ENCODE results near the gene LRRC18. TPM values are rescaled to one million over a fixed set of nuclear protein-coding genes. Genes with fewer than 3 reads are reported as not detected.

The LRRC18 gene
- total RNA-seq, 1 experiment from 2014 or later = not detected

- TF ChIP-seq, protein P1, sequence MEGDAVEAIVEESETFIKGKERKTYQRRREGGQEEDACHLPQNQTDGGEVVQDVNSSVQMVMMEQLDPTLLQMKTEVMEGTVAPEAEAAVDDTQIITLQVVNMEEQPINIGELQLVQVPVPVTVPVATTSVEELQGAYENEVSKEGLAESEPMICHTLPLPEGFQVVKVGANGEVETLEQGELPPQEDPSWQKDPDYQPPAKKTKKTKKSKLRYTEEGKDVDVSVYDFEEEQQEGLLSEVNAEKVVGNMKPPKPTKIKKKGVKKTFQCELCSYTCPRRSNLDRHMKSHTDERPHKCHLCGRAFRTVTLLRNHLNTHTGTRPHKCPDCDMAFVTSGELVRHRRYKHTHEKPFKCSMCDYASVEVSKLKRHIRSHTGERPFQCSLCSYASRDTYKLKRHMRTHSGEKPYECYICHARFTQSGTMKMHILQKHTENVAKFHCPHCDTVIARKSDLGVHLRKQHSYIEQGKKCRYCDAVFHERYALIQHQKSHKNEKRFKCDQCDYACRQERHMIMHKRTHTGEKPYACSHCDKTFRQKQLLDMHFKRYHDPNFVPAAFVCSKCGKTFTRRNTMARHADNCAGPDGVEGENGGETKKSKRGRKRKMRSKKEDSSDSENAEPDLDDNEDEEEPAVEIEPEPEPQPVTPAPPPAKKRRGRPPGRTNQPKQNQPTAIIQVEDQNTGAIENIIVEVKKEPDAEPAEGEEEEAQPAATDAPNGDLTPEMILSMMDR (IDR thresholded peaks at IDR 0.05; ENCODE audit: unreplicated experiment) = no peak
- Mint-ChIP-seq H3K4me3 (ENCODE audit: unreplicated experiment) (no peak overlapping the region), H3K36me3 (ENCODE audit: insufficient read depth, unreplicated experiment) (no peaks in the 10 kb centered on the region), H3K9me3 (ENCODE audit: unreplicated experiment) (no peaks in the 10 kb centered on the region), H3K27me3 (ENCODE audit: insufficient read depth, unreplicated experiment) (peaks cover 18% of the 10 kb centered on the region), H3K27ac (ENCODE audit: low read depth, unreplicated experiment) (no peak overlapping the region), H3K4me1 (ENCODE audit: insufficient read depth, unreplicated experiment) (no peaks in the 10 kb centered on the region)
- intact Hi-C loops (cut with micrococcal nuclease) = no loop called here
- no peak for DNase-seq (ENCODE audit: unreplicated experiment)
- ChIA-PET POLR2A (no interaction called here), CTCF (no interaction called here)
- BruUV-seq (replicated peaks) = no TSS peak
These were observed 1.4 kb downstream of the LRRC18 start for GRCh38 chr10:48938281-48938680.

DNA sequence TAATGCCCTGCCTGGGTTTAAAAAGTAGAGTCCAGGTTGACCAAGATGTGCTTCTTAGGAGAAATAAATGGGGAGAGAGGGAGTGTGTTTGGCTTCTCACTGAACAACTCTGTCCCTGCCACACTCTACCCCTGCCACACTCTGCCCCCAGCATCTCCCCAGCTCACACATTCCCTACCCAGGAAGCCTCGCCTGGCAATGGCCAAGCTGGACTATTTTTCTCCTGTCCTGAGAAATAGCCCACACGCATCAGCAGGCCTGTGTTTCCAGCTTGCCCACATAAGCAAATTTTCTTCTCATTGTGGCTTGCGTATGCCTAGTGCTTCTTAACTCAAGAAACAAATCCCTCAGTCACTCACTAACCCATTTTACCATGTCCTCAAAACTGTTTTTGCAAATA lies 1.8 kb downstream of the LRRC18 start:
- no peak for DNase-seq (ENCODE audit: unreplicated experiment)
- CTCF ChIA-PET = no interaction called here
- BruUV-seq (replicated peaks) = no TSS peak
- Mint-ChIP-seq H3K4me1 (ENCODE audit: insufficient read depth, unreplicated experiment) (no peaks in the 10 kb centered on the region), H3K27ac (ENCODE audit: low read depth, unreplicated experiment) (no peak overlapping the region), H3K4me3 (ENCODE audit: unreplicated experiment) (no peak overlapping the region), H3K36me3 (ENCODE audit: insufficient read depth, unreplicated experiment) (no peaks in the 10 kb centered on the region), H3K9me3 (ENCODE audit: unreplicated experiment) (no peaks in the 10 kb centered on the region), H3K27me3 (ENCODE audit: insufficient read depth, unreplicated experiment) (peaks cover 18% of the 10 kb centered on the region)
- intact Hi-C loops (cut with micrococcal nuclease) = no loop called here
- TF ChIP-seq, protein P1 (IDR thresholded peaks at IDR 0.05; ENCODE audit: unreplicated experiment) = no peak
- POLR2A ChIA-PET = no interaction called here

DNA sequence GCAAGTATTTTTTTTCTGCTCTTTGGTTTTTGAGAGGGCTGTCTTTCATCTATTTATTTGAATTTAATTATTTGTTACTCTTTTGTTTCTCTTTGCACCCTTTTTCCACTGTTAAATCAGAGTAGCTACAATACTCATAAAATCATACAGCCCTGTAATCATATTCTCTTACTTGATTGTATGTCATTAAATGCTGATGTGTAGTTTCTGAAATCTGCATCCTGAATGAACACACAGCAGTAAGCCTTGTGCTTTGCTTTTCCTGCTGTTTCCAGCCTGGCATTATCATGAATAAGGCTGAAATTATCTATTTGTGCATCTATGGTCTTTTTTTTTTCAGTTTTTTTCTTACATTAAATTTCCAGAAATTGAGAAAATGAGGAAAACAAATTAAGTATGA lies 4.1 kb downstream of the LRRC18 start:
- POLR2A ChIA-PET = no interaction called here
- H3K4me1 Mint-ChIP-seq (ENCODE audit: insufficient read depth, unreplicated experiment) = no peaks in the 10 kb centered on the region
- no TSS peak for BruUV-seq (replicated peaks)
- peaks cover 18% of the 10 kb centered on the region for H3K27me3 Mint-ChIP-seq (ENCODE audit: insufficient read depth, unreplicated experiment)
- intact Hi-C loops (cut with micrococcal nuclease) = no loop called here
- TF ChIP-seq, protein P1 (IDR thresholded peaks at IDR 0.05; ENCODE audit: unreplicated experiment) = no peak
- no peak overlapping the region for H3K27ac Mint-ChIP-seq (ENCODE audit: low read depth, unreplicated experiment)
- H3K36me3 Mint-ChIP-seq (ENCODE audit: insufficient read depth, unreplicated experiment) = no peaks in the 10 kb centered on the region
- CTCF ChIA-PET = interaction anchor here (0.8 kb wide), 1 partner anchor 74 kb away, joined by 3 read pairs; no protein-coding TSS in a partner anchor
- no peaks in the 10 kb centered on the region for H3K9me3 Mint-ChIP-seq (ENCODE audit: unreplicated experiment)
- no peak for DNase-seq (ENCODE audit: unreplicated experiment)
- H3K4me3 Mint-ChIP-seq (ENCODE audit: unreplicated experiment) = no peak overlapping the region

DNA sequence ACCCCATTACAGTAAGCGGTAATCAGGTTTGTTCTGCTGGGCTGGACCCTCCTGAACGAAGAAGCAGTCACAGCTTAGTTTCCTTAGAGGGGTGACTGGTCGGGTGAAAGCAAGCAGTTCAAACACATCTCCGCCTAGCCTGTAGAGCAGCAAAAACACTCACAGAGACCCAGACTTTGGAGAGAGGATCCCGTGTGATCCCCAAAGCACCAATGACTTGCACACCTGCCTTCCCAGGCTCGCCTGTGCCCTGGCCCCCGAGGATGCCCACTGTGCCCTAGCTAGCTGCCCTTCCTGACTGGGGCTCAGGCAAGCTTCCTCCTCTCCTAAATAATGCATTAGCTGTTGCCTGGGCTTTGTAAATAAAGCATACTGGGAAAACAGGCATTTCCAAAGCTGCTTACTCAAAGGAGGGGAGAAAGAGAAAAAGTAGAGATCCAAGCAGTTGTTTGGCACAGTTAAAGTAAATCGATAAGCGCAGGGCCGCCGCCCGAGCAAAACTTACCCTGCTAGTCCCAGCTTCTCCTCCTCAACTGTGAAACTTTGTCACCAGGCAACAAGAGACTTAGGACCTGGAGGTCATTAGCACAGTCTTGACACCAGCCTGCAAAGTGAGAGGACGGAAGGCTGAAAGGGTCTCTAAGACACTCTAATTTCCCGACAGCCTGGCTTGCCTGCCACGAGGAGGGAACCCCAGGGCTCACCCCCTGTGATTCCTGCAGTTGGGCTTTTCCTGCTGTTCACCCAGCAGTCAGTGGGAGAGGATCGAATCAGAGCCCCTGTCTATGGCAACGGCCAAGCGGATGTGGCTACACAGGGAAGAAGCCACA lies 4.8 kb downstream of the LRRC18 start:
- ChIA-PET CTCF (interaction anchor here (0.8 kb wide), 1 partner anchor 74 kb away, joined by 3 read pairs; no protein-coding TSS in a partner anchor), POLR2A (no interaction called here)
- DNase-seq (ENCODE audit: unreplicated experiment) = no peak
- Mint-ChIP-seq H3K4me3 (ENCODE audit: unreplicated experiment) (no peak overlapping the region), H3K9me3 (ENCODE audit: unreplicated experiment) (no peaks in the 10 kb centered on the region), H3K4me1 (ENCODE audit: insufficient read depth, unreplicated experiment) (no peaks in the 10 kb centered on the region), H3K27me3 (ENCODE audit: insufficient read depth, unreplicated experiment) (peaks cover 13% of the 10 kb centered on the region), H3K36me3 (ENCODE audit: insufficient read depth, unreplicated experiment) (no peaks in the 10 kb centered on the region), H3K27ac (ENCODE audit: low read depth, unreplicated experiment) (no peak overlapping the region)
- BruUV-seq (replicated peaks) = no TSS peak
- TF ChIP-seq, protein P1 (IDR thresholded peaks at IDR 0.05; ENCODE audit: unreplicated experiment) = no peak
- intact Hi-C loops (cut with micrococcal nuclease) = no loop called here

Data from MCF 10A (cell line).